Glomerular visceral epithelial cell (primary cell): ENCODE data around the gene TBC1D20.

Source experiments
- DNase-seq: peaks from one replicate; pipeline ENCODE4 v3.0.0-alpha.2; 2016; ENCODE audit errors: extremely low spot score

The TBC1D20 gene

GRCh38 chr20:419556-420165, 42.7 kb downstream of the TBC1D20 start:
- no peak for DNase-seq

GRCh38 chr20:418858-419365, 43.4 kb downstream of the TBC1D20 start:
- no peak for DNase-seq

- DNase-seq, result no peak
These were observed 44.5 kb downstream of the TBC1D20 start for GRCh38 chr20:417801-418342.

DNA sequence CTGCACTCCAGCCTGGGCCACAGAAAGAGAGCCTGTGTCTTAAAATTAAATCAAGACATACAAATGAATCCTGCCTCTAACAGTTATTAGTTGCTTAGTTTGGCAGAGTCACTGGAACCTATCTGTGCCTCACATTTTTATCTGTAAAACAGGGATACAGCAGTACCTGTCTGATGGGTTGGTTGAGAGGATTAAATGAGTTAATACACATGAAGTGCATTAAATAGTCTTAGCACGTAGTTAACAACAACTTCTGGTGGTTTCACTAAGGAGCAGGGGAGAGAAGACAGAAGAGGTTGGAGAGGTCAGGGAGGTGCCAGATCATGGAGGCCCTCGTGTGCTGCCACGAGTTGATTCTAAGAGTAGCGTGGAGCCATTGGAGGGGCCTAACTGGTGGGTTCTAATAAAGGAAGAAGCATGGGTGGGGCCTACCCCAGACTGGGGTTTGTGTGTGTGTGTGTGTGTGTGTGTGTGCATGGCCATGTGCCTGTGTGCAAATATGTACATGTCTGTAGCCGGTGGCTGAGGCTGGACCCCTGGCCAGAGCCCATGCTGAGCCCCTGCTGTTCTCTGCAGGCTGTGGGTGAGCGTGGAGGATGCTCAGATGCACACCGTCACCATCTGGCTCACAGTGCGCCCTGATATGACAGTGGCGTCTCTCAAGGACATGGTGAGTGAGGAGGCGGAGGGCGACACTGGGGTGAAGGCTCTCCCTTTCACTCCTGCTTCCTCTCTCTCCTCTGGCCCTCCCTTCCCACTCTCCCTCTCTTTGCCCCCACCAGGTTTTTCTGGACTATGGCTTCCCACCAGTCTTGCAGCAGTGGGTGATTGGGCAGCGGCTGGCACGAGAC, 45.2 kb downstream of the TBC1D20 start:
- no peak for DNase-seq

DNA sequence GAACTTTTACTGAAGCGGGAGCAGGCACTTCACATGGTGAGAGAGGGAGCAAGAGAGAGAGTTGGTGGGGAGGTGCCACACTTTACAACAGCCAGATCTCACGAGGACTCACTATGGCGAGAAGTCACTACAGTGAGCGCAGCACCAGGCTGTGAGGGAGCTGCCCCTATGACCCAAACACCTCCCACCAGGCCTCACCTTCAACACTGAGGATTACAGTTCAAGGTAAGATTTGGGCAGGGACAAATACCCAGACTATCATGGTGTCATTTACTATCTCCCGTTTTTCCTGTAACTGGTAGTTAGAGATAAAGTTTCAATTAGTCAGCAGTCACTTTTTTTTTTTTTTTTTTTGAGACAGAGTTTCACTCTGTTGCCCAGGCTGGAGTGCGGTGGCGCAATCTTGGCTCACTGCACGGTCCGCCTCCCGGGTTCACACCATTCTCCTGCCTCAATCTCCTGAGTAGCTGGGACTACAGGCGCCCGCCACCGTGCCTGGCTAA, 46.5 kb downstream of the TBC1D20 start:
- no peak for DNase-seq

- DNase-seq, result no peak
These were observed 48.2 kb downstream of the TBC1D20 start for GRCh38 chr20:414161-414560.

GRCh38 chr20:412081-412480, 50.3 kb downstream of the TBC1D20 start:
- DNase-seq, result no peak

- no peak for DNase-seq
These were observed 52.4 kb downstream of the TBC1D20 start for GRCh38 chr20:409697-410559.

DNA sequence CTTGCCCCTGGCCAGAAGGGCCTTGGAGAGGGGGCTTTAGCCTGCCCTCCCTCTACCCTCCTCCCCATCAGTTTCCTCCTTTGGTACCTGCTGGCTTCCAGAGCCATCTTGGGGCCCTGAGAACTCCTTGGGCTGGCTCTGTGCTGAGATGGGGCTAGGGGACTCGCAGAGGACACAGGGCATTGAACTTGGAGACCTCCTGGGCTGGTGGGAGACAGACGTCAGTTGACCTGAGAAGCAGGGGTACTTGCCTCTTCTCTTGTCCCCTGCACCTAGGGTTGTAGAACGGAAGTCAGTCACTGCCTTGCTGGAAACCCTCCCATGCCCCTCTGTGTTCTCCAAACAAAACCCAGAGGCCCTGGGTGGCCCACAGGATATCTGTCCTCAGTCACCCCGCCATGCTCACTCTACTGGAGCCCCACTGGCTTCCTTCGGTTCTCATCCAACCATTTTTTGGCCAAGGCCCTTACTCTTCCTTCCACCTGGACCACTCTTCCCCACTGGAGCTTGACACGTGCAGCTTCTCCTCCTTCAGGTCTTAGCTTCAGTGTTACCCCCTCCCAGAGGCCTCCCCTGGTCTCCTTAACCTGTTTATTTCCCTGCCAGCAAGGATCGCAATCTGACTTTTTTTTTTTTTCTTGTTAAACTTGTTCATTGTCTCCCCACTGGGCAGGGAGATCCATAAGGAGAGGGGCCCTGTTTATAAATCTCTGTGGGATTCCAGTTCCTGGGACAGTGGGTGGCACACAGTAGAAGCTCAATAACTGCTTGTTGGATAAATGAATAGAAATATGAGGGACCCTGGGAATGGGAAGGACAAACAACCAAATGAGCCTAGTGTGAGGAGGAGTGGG, 53.3 kb downstream of the TBC1D20 start:
- DNase-seq, result no peak

DNA sequence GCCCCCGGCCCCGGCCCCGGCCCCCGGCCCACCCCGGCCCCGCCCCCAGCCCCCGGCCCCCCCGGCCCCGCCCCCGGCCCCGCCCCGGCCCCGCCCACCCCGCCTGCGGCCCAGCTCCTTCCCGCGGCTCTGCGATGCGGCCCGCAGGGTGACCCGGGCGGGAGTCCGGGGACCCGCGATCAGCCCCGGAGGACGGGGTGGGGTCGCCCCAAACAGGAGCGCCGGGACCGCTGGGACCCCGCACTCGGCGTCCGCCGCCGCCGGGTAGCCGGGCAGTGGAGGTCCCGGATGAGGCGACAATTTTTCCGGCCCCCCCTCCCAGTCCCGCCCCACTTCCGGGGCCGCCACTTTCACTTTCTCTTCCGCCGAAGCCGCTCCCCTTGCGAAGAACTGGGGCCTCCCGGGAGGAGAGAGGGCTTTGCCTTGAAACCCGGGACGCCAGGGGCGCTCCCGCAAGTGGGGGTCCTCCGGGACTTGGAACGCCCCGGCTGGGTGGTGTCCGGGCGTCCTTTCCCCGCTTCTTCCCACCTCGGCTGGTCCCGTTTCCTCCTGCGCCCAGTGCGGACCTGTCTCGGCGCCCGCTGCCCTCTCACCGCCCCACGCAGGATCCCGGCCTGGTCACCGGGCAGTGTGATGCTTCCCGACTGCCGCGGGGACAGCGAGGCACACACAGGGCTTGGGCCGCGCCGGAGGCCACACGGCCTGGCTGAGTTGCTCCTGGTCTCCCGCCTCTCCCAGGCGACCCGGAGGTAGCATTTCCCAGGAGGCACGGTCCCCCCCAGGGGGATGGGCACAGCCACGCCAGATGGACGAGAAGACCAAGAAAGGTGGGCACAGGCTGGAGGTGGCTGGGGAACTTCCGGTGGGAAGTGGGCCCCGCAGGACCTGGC, 54.1 kb downstream of the TBC1D20 start, which contains the start of gene RBCK1:
Gene RBCK1, plus strand, starts transcription at position 347 of the 890 bp plus-strand sequence. Its CDS starts 459 bp downstream, at position 806.
- DNase-seq, result peak; percentile 89

DNA sequence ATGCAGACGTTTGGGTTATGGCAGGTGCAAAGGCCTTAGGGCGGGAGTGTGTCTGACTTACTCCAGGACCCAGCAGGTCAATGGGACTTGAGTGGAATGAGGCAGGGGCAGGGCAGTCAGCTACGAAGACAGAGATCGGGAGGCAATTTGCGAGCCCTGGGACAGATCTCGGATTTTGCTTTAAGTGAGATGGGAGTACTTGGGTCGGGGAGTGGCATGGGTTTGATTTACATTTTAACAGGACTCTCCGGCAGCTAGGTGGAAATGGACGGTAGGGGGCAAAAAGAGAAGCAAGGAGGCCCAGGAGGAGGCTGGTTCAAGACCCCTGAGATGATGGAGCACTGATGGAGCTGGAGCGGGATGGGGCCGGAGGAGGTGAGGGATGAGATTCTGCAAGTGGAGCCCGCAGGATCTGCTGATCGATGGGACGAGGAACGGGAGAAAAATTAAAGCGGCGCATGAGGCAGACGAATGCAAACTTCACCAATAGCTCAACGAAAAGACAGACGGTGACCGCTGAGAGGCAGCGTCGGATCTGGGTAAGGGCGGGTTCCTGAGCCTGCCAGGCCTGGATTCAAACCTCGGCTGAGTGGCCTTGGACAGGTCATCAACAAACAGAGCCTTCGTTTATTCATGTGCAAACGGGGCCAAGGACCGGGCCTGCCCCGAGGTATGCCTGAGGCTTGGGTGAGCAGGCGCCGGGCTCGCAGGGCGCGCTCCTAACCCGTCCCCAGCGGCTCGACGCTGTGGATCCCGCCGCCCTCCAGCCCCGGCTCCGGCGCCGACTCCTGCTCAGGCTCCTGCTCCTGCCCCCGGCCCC, 55.0 kb downstream of the TBC1D20 start:
- DNase-seq, result peak; percentile 91

DNA sequence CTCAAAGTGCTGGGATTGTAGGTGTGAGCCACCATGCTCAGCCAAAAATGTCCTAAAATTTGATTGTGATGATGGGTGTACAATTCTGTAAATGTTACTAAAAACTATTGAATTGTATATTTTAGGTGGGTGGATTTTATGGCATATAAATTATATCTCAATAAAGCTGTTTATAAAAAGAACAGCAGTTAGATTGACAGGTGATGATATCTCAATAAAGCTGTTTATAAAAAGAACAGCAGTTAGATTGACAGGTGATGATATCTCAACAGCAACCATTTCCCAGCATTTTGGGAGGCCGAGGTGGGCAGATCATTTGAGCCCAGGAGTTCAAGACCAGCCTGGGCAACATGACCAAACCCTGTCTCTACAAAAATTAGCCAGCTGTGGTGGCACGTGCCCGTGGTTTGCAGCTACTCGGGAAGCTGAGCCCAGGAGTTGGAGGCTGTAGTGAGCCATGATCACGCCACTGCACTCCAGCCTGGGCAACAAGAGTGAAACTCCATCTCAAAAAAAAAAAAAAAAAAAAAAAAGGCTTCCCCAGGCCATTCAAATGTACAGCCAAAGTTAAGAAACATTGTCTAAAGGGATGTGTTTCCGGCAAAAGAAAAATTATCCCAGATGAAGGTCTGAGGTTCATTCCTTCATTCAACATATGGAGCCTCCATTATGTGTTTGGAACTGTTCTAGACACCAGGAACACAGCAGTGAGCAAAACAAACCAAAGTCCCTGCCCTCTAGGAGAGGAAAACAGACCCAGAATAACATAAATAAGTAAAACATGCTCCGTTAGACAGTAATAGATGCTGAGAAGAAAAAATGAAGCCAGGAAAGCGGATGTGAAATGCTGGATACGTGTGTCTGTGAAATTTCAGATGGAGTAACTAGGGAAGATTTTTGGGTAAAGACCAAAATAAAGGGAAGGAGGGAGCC, 55.9 kb downstream of the TBC1D20 start:
- DNase-seq, result no peak

DNA sequence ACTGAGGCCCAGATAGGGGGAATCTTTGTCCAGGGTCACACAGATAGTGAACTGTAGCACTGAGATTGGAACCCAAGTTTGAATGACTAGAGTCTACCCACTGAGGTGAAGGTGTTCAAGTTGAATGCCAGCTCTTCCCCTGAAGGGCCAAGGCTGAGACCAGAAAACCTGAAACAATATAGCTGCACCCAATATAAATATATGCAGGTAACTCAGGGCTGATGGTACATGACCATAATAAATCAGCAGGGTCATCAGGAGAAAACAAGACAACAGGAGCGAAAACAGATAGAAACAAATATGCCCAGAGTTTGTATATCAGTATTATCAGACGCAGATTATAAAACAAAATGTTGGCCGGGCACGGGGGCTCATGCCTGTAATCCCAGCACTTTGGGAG, 58.2 kb downstream of the TBC1D20 start:
- no peak for DNase-seq

- DNase-seq, result no peak
These were observed 58.8 kb downstream of the TBC1D20 start for GRCh38 chr20:403582-403957.

DNA sequence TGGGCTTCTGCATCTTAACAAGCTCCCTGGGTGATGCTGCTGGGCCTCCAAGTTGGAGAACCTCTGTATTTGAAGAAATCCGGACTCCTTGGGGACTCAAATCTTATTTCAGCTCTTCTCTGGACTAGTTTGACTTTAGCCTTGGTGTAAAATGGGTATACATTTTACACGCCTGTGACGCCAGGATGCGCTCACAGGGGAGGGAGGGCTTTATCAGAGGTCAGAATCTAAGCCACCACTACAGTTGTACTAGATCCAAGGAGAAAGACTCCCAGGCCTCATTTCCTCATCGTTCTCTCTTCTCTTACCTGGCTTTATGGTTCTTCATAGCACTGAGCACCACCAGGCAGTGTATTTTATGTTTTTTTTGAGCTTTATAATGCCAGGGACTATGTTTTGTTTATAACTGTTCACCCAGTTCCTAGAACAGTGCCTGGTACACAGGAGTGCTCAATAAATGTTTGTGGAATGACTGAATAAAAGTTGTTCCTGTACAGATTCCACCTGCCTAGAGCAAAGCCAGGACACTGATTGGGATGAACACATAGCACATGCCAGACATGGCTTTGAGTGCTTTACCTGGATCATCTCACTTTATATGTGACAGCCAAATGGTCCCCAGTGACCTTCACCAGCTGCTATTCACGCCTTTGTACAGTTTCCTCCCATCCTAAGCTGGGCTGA, 59.3 kb downstream of the TBC1D20 start:
- DNase-seq, result no peak

- no peak for DNase-seq
These were observed 59.8 kb downstream of the TBC1D20 start for GRCh38 chr20:402496-402885.
